Stimulated activated CD8-positive, alpha-beta memory T cell treated with anti-CD3 and anti-CD28 coated beads, Interleukin-7, amount 100 ng/mL, for 48 hours (primary cell): ENCODE results near the gene CSAD.
"Not testable (repeated sequence)": the region's sequence is repeated elsewhere in the genome, so short reads cannot be mapped to it uniquely, and the experiment has no call there.

Source experiments
- DNase-seq, 2 donors: peaks; one replicate each; pipeline ENCODE4 v3.0.0-alpha.2; 2020; ENCODE audit warnings: low read depth in 1 of 2; ENCODE audit errors: extremely low read depth in 1 of 2

The CSAD gene

DNA sequence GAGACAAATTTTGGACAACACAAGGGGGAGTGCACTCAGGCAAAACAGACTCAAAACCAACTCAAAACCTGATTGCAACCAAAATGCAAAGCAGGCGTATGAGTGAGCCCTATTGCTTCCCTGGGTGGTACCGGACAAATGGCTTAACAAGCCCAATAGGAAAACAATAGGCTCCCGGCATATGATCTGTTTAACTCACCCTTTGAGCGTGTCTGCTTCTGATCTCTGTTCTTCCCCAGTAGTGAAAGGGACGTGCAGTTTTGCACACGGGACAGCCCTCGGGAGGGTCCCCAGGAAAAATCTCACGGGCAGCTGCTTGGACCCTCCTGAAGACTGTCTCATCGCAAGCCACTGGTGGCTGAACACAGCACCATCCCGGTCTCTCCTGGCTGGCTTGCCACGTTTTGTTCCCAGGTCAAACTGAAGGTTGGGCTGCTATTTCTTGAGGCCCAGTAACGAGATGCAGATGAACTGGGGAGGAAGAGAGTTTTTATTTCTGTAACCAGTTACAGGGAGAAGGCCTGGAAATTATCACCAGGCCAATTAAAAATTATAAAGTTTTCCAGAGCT lies 67.5 kb downstream of the CSAD start:
- DNase-seq, result no peak

DNA sequence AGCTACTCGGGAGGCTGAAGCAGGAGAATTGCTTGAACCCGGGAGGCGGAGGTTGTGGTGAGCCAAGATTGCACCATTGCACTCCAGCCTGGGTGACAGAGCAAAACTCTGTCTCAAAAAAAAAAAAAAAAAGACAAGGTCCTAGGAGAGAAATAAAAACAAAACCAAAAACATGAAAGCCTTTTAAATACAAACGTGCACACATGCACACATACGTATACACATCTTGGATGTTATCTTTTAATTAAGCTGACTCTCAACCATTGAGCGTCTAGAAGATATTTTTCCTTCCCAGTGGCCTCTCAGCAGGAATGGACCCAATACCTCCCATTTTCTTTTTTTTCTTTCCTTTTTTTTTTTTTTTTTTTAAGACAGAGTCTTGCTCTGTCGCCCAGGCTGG lies 68.3 kb downstream of the CSAD start:
- not testable (repeated sequence) for DNase-seq
